Measurements from ENCODE around the gene ASB2.

Gene ASB2

DNA sequence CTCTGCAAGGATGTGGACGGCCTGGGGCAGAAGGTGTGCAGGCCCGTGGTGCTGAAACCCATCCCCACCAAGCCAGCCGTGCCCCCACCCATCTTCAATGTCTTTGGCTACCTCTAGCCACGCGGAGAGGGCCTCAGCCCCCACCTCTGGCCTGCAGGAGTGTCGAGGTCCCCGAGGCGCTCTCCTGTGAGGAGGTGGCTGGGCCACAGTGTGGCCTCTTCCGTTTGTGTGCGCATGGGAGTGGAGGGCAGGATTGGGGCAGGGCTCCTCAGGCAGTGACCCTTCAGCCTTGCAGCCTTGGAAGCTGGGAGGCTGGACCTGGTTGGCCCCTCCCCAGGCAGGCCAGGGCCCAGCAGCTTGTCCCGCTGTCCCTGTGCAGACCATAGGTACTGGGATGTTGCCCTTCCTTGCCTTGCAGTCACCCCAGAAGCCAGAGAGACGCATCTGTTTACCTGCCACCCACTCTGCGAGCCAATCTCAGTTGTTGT is 47.3 kb downstream of the ASB2 start:
- TF ChIP-seq, protein P1, sequence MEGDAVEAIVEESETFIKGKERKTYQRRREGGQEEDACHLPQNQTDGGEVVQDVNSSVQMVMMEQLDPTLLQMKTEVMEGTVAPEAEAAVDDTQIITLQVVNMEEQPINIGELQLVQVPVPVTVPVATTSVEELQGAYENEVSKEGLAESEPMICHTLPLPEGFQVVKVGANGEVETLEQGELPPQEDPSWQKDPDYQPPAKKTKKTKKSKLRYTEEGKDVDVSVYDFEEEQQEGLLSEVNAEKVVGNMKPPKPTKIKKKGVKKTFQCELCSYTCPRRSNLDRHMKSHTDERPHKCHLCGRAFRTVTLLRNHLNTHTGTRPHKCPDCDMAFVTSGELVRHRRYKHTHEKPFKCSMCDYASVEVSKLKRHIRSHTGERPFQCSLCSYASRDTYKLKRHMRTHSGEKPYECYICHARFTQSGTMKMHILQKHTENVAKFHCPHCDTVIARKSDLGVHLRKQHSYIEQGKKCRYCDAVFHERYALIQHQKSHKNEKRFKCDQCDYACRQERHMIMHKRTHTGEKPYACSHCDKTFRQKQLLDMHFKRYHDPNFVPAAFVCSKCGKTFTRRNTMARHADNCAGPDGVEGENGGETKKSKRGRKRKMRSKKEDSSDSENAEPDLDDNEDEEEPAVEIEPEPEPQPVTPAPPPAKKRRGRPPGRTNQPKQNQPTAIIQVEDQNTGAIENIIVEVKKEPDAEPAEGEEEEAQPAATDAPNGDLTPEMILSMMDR (IDR thresholded peaks at IDR 0.05; ENCODE audit: borderline replicate concordance, insufficient read depth, low read depth, low read length), result no peak
- H3K4me3 ChIP-seq (ENCODE audit: low read depth, low read length), result no peak overlapping the region

DNA sequence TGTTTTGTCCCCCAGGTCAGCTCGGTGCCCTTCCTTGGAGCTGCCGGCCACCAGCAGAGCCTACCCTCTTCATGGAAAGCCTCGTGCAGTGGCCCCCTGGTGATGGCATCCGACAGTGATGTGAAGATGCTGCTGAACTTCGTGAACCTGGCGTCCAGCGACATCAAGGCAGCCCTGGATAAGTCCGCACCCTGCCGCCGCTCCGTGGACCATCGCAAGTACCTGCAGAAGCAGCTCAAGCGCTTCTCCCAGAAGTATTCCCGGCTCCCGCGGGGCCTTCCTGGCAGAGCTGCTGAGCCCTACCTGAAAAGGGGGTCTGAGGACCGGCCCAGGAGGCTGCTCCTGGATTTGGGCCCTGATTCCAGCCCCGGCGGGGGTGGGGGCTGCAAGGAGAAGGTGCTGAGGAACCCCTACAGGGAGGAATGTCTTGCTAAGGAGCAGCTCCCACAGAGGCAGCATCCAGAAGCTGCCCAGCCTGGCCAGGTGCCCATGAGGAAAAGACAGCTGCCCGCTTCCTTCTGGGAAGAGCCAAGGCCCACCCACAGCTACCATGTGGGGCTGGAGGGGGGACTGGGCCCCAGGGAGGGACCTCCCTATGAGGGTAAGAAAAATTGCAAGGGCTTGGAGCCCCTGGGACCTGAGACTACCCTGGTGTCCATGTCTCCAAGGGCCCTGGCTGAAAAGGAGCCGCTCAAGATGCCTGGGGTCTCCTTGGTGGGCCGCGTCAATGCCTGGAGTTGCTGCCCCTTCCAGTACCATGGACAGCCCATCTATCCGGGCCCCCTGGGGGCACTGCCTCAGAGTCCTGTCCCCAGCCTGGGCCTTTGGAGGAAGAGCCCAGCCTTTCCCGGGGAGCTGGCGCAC is 48.0 kb downstream of the ASB2 start:
- TF ChIP-seq, protein P1 (IDR thresholded peaks at IDR 0.05; ENCODE audit: borderline replicate concordance, insufficient read depth, low read depth, low read length), result no peak
- H3K4me3 ChIP-seq (ENCODE audit: low read depth, low read length), result no peak overlapping the region

DNA sequence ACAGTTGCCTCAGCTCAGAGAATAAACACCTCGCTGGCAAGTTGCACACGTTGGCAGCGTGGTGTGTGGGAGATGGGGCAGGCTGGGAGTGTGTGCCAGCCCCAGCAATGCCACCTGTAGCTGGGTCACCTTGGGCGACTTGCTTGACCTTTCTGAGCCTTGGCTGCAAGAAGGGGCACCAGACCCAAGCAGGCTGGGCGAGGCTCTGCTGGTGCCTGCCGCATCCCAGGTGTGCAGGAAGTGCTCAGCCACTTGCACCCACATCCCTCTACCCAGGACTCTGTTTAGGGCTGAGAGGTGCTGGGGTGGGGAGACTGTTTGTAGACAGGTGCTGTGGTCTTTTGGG is 48.6 kb downstream of the ASB2 start:
- no peak overlapping the region for H3K4me3 ChIP-seq (ENCODE audit: low read depth, low read length)
- TF ChIP-seq, protein P1 (IDR thresholded peaks at IDR 0.05; ENCODE audit: borderline replicate concordance, insufficient read depth, low read depth, low read length), result no peak

DNA sequence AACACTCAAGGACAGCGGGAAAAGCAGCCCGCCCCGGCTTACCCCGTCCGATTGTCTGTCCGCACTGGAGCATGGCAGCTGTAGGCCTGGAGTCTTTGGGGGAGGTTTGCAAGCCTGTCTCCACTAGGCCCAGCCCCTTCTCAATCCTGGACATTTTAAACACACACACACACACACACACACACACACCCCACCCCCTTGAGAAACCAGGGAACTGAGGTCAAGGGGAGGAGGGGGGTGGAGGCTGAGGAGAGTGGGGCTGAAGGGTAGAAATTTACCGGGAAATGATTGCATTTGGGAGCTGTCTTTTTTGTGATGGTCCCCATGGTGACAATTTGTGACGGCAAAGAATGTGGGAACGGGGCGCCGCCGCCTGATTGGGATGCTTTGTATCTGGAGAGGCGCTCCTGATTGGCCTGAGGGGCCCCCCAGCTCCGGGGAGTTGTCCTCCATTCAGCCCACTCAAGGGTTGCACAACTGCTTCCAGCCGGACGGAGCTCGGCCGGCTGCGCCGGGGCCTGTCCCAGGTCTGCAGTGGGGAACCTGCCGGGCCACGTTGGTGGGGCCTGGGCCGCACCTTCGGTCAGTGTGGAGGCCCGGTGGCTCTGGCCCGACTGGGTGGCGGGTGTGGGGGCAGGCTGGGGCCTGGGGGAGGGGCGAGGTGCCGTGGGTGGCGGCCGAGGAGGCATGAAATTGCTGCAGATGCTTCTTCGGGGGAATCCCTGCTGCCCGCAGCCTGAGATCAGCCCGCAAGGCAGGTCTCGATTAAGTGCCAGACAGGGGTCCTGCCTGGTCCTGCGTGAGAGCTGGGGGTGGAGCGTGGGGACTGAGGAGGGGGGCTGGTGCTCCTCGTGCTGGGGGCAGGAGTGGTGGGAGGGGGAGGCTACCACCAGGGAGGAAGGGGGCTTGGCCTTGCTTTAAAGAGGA is 49.2 kb downstream of the ASB2 start, which contains the start of gene FAM181A:
FAM181A (plus strand) TSS at position 472 of the 927 bp plus-strand sequence. CDS start 942 bp downstream, outside the sequence.
- TF ChIP-seq, protein P1 (IDR thresholded peaks at IDR 0.05; ENCODE audit: borderline replicate concordance, insufficient read depth, low read depth, low read length), result no peak
- H3K4me3 ChIP-seq (ENCODE audit: low read depth, low read length), result no peak within 1 kb of the TSS

DNA sequence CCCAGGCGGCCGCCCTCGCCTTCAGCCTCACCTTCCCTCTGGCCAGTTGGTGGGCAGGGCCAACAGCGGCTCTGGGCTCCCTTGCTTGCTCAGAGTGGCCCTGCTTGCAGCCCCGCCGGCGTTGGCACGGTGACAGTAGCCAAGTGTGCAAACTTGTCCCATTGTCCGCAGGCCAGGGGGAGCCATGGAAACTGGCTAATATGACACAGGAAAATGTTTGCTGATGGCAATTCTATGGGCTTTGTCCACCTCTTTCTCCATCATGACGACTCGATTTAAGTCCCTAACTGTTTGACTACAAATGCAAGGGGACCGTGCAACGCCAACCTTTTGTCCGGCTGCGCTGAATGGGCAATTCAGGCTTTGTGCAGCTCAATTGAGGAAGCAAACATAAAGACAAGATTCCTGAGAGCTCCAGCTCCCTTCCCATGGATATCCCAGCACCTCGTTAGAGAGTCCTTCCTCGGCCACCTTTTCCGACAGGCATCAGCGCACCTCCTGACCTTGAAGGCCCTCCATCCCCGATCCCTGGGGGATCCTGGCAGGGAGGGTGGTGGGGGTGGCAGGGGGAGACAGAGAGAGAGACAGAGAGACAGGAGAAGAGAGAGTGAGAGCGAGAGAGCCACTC is 50.0 kb downstream of the ASB2 start:
- TF ChIP-seq, protein P1 (IDR thresholded peaks at IDR 0.05; ENCODE audit: borderline replicate concordance, insufficient read depth, low read depth, low read length), result no peak
- no peak overlapping the region for H3K4me3 ChIP-seq (ENCODE audit: low read depth, low read length)

DNA sequence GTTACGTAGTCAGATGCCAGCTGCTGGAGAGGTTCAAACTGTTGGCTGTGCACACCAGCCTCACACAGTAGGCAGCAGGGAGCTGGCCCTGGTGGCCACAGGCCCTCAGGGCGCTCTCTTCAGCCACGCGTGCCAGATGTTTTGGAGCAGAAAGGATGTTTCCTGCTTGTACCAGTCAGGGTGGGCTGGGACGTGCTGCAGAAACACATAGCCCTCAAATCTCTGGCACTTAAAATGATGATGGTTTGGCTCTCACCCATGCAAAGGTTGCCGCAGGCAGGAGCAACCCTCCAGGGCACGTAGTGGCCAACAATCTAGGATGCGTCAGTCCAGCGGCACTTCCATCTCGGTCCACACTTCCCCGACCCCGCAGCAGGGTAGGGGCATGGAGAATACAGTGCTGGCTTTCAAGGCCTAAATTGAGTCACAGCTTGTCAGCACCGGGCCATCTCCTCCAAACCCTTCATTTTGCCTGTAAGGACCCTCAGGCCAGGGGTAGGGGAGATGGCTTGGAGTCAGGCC is 50.9 kb downstream of the ASB2 start:
- H3K4me3 ChIP-seq (ENCODE audit: low read depth, low read length), result no peak overlapping the region
- TF ChIP-seq, protein P1 (IDR thresholded peaks at IDR 0.05; ENCODE audit: borderline replicate concordance, insufficient read depth, low read depth, low read length), result no peak

Data from GM12875 (cell line).